Femur (tissue), 1 donor: ENCODE data around the gene MS4A15.
"Not testable (repeated sequence)": the region's sequence is repeated elsewhere in the genome, so short reads cannot be mapped to it uniquely, and the experiment has no call there.

ENCODE experiments used
- DNase-seq: peaks from one replicate; pipeline ENCODE4 v3.0.0-alpha.2; 2017

MS4A15 gene, protein sequence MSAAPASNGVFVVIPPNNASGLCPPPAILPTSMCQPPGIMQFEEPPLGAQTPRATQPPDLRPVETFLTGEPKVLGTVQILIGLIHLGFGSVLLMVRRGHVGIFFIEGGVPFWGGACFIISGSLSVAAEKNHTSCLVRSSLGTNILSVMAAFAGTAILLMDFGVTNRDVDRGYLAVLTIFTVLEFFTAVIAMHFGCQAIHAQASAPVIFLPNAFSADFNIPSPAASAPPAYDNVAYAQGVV

DNA sequence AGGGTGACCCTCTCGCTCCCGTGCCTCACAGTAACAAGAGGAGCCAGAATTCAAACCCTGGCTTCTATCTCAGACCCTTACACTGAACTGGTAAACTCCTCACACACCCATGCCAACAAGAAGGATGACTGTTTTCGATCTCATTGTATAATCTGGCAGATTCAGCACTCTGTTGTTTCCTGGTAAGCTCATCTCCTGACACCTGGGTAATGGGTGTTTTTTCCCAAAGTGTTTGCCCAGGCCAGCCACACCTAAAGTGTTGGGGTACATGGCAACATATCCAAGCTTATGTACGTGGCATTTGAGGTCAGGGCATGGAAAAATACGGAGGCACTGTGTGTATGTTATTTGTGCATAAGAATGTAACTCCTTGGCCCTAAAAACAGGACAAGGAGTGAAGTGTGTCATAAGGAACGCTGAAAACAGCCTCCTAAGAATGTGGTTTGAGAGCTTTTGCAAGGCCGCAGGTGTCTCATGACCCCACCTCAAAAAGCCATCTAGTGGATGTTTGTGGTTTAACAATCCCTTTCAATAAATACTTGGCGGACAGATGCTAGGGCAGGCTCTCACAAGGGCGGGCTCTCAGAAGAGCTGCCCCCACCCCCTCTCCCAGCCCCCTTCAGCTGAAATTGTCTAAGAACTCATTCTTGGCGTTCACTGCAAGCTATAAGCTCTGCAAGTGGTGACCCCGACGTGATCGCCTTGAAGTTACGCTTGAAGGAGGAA is at the start of gene MS4A15:
TSS of gene MS4A15 (plus strand) at position 561 of the 726 bp plus-strand sequence. CDS start 6,867 bp downstream, outside the sequence.
- DNase-seq, result no peak

DNA sequence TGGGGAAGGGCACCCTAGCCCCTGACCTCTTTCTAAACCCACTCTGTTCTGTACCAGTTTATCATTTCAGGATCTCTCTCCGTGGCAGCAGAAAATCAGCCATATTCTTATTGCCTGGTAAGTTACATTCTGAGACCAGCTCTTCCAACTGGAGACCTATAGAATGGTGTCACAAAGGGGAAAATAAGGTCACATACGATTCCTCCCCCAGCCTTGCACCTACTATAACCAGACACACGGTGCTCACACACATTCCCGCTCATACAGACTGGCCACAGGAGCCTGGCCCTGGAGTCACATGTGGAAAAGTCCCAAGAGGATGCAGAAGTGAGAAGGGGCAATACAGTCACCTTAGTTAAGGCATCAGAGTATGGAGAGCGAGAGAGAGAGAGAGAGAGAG is 49.7 kb upstream of the MS4A15 start:
- DNase-seq, result no peak

DNA sequence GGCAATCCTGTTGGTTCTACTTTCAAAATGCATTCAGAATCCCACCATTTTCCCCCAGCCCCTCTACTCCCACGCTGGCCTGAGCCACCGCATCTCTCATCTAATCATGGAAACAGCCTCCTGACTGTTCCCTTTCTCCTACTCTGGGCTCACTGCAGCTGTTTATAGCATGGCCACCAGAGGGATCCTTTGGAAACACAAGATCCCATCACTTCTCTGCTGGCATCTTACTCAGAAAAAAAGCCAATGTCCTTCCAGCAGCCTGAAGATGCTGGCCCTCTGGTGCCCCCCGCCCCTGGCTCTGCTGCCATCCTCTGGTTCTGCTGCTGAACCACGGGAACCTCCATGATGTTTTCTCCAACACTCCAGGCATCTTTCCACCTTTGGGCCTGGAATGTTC is 46.2 kb upstream of the MS4A15 start:
- no peak for DNase-seq

DNA sequence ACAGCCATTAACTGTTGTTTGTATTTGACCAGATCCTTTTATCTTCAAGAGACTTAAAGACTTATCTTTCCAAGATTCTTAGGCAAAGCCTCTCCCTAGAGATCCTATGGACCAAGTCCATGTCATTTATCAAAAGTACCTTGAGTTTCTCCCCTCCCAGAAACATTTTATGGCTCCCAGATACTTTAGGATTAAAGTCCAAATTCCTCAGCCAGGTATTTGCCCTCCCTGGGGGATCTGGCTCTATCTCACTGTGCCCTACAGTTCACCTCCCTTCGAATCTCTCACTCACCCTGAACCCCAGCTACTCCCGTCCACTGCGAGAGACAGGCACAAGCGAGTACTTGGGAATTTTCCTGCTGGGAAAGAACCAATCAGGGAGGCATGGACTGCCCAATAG is 45.4 kb upstream of the MS4A15 start:
- no peak for DNase-seq

DNA sequence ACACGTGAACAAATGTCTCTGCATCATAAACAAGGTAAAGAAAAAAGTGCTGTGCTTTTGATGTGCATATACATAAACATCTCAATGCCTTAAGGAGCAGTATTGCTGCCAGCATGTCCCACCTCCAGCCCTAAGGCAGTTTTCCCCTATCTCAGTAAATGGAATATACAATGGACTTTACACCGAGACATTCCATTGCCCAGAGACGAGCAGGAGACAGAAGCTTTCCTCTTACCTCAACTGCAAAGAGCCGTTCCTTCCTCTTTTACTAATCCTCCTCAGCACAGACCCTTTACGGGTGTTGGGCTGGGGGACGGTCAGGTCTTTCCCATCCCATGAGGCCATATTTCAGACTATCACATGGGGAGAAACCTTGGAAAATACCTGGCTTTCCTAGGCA is 43.2 kb upstream of the MS4A15 start:
- DNase-seq, result not testable (repeated sequence)

DNA sequence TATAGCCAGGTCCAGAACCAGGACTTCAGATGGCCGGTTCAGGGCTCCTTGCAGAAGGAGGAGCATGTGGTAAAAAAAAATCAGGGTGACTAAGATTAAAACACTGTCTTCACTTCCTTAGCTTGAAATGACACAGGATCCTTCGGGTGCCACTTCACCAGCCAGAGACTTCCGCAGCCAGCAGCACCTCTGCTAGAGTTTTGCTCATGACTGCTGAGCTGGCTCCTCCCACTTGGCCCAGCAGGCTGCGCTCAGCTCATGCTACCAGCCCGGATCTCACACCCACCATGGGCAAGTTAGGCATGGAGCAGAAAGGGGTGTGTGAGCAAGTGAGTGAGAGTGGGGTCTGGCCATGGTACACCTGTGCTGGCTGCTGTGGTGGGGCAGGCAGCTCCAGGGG is 38.7 kb upstream of the MS4A15 start:
- DNase-seq, result no peak

DNA sequence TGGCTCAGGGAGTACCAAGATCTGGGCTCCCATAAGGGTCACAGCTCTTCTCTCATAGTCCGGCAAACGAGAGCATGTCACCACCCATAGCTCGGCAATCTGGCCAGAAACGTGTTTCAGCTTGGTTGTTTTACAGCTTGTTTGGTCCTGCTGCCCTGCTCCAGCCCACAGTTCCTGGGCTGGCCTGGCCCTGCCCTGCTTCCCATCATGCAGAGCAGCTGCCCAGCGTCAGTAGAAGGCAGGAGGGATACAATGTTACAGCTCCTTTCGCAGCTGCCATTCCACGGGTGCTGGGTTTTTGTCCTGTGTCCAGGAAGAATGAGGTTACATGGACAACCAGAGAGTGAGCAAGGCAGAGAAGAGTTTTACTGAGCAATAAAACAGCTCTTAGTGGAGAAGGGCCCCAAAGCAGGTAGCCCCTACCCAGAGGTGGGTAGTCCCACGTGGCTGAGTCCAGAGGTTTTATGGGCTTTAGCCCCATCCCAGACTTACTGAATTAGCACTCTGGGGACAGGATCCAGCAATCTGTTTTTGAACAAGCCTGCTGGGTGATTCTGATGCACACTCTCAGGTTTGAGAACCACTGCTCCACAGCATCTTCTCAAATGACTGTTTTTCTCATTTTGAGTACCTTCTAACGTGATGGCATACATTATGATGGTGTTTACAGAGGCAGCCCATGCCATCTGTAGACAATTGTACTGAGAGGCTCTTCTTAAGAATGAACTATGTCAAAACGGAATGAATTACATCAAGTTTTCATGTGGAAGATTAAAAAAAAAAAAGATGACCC is 37.9 kb upstream of the MS4A15 start:
- no peak for DNase-seq

DNA sequence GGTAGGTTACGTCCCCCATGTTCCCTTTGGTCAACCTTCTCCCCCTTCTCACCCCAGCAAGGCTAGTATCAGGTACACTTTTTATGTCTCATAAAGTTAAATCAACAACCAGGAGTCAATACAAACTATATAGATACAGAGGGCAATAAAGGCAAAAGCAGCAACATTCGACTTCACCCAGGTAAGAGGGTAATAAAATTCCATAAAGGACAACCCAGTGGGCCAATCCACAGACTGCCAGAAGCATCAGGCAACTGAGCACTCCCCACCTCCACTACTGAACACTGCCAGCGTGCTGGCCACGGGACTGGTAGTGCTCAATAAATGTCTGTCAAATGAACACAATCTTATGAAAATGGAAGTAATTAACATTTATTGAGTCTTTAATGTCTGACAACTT is 37.3 kb upstream of the MS4A15 start:
- no peak for DNase-seq

DNA sequence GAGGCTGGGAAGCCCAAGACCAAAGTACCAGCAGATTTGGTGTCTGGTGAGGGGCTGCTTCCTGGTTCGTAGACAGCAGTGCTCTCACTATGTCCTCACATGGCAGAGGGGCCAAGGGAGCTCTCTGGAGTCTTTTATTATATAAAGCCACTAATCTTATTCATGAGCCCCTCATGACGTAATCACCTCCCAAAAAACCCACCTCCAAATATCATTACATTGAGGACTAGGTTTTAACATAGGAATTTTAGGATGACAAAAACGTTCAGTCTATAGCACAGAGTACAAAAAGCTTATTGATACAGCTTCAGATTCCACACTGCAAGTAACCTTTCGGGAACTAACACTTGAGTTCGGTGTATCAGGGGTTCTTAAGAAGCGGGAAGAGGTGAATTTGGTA is 36.2 kb upstream of the MS4A15 start:
- no peak for DNase-seq

DNA sequence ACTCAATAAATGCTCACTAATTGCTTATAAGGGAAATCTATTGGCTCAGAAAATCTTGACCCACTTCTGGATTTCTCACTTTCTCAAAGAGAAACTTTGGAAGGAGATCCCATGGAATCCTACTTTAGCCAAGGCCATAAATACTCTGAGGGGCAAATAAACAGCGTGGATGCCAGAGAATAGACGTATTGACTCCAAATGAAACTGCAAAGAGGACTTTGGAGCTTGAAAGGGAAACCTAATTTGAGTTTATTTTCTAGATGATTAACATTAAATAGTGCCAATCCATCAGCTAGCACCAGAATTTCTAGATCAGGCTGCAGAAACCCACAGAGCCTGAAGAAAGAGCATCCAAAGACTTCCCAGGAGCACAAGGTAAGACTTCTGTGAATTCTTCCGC is 32.2 kb upstream of the MS4A15 start, which contains the start of gene MS4A18:
TSS of gene MS4A18 (plus strand) at position 301 of the 400 bp plus-strand sequence.
- no peak for DNase-seq

DNA sequence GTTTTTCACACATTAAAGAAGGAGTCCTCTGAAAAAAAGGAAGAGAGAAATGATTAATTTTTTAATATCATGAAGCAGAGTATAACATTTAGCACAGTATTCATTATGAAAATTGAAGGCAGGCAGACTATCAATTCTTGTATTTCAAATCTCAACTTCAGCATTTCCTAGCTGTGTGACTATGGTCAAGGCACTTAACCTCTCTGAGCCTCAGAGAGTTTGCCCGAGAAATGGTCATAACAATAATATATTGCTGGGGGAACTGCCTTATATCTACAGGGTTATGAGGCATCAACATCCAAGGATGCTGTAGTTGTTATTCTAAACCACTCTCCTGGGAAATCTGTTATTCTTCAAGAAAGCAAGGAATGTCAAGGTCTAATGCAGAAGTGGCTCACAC is 31.1 kb upstream of the MS4A15 start:
- DNase-seq, result no peak

DNA sequence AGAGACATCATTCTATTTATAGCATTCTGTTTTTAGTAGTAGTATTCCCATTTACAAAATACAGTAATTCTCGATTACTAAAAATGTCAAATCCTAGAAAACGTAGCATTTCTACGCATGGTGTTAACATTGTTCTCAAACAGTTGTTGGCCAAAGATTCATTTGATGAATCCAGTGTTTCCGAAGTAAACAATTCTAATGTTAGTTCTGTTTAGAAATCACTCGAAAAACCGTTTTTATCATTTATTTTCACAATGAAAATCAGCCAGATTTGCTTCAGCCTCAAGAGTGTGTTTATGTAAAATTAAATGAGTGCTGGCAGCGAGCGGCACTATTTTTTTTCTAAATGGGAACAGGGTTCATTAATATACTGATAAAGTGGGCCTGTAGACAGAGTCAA is 25.1 kb upstream of the MS4A15 start:
- DNase-seq, result no peak

DNA sequence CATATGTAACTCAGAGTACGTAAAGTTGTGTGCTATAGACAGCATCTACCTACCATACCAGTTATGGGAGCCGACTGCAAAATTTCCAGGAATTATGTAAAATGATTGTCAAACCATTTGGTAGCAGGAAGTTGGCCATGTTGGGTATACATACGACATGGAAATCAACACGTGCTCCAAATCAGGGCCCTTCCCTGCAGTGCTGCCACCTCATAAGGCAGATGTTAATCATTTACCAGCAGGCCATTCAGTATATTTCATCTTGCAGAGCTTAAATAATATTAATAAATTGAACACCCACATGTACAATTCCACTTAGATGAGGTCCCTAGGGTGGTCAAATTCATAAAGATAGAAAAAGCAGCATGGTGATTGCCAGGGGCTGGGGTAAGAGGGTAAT is 22.4 kb upstream of the MS4A15 start:
- DNase-seq, result no peak

DNA sequence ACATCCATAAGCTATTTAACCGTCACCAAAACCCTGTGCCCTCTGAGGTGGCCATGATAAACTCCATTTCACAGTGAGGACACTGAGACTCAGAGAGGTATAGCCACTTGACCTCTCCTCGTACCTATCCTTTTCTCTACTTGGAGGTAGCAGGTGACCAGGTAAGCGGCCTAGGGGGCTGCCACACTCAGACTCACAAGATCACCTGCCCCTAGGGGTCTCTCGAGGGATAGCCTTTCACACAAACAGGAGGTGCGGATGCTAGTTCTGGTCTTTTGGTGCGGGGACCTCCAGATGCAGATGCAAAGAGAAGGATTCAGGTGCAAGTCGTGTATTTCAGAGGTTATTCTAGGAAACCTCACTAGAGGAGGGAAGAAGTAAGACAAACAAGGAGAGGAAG is 17.6 kb upstream of the MS4A15 start:
- no peak for DNase-seq

DNA sequence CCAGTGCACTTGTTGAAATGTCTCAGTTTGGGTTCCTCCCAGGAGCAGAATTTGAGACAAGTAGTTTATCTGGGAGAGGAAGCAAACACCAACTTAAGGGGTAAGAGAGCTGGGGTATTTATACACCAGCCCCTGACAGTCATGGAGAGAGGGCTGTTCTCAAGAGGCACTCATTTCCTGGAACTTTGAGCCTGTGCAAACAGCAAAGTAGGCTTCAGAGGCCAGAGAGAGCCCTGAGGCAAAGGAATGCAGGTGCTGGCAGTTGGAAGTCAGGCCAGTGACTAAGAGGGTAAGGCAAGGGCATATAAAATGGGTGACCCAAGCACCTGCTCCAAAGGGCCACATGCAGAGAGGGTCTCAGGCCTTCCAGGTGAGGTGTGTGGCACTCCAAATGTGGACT is 16.1 kb upstream of the MS4A15 start:
- DNase-seq, result no peak

DNA sequence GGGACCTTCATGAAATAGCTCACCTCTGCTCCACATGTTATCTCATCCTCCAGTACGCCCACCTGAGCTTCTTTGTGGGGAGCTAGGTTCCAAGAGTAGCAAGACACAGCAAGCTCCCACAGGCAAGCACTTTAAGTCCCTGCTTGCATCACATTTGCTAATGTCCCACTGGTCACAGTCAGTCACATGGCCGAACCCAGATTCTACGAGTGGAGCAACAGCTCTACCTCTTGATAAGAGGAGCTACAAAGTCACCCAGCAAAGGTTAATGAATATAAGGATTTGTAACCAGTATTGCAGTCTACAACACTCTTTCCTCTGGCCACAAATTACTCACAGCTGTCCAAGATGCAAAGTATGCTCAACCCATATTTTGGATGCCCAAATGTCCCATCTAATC is 15.2 kb upstream of the MS4A15 start:
- DNase-seq, result no peak

DNA sequence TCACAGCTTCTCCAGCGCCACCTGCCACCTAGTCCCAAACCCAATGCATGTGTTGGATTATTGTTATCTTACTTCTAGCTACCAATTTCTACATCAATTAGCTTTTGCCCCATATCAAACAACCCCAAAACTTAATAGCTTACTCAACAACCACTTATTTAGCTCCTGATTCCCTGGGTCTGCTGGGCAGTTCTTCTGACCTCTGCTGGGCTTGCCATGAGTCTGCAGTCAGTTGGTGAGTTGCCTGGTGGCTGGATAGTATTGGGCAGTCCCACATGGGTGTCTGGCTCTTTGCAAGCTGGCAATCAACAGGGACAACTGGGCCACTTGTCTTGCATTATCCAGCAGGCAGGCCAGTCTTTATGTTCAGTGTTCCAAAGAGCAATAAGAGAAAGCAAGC is 13.6 kb upstream of the MS4A15 start:
- DNase-seq, result no peak

DNA sequence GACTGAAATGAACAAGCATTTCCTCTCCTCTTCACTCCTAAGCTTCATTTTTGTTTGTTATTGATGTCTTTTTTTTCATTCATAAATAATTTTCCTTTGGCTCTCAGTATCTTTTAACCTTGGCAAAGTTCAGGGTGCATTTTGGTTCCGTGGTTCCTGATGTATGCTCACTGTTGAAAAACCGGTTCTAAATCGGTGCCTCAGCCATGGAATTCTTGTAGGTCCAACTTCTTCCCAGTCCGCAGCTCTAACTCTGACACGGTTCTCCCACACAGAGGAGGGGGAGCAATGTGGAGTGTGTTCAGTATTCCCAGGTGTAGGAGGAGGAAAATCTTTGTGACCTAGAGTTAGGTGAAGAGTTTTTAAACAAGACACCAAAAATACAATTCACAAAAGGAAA is 12.6 kb upstream of the MS4A15 start:
- DNase-seq, result no peak

DNA sequence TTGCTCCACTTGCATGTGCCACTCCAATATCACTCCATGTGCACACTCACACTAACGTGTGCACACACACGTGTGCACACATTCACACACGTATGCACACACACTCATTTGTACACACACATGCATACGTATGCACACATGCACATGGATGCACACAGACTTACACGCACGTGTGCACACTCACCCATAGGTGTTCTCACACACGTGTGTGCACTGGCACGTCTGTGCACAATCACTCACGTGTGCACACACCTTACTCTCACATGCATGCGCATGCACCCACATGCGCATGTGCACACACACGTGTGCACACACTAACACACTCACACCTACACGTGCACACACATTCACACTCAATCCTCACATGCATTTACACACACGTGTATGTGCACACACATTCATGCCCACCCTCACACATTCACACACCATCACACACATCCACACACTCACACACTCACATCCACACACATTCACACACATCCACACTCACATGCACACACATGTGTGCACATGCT is 9.3 kb upstream of the MS4A15 start:
- DNase-seq, result no peak

DNA sequence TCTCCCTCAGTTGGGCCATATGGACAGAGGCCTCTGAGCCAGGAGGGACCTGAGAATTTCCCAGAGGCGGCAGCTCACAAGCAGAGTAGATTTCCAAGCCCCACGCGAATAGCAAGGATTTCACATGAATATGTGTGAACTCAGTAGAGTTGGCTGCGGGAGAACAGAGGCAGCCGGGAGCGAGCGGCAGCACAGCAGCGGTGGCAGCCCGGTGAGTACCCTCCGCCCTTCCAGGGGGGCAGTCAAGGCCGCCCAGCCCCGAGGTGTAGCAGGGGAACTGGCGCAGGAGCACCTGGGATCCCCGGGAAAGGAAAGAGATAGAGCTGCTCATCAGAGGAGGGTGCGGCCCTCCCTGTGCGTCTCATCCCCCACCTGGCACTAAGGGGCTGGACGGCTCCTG is 8.4 kb upstream of the MS4A15 start:
- no peak for DNase-seq

DNA sequence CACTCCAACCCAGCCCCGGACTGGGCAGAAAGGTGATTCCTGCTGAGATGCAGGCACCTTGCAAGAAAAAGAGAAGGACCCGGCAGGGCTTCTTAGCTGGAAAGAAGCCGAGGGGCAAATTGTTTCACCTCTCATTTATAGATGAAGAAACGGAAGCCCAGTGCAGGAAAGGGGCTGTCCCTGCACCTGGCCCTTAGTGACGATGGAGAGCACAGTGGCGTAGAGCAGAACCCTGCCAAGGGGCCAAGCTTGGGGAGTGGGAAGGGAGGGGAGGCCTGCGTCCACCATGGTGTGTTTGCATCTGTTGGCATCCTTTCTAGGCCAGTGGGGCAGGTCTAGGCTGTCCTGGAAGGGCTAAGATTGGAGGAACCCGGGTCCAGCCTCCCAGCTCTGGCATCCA is 7.8 kb upstream of the MS4A15 start:
- no peak for DNase-seq

DNA sequence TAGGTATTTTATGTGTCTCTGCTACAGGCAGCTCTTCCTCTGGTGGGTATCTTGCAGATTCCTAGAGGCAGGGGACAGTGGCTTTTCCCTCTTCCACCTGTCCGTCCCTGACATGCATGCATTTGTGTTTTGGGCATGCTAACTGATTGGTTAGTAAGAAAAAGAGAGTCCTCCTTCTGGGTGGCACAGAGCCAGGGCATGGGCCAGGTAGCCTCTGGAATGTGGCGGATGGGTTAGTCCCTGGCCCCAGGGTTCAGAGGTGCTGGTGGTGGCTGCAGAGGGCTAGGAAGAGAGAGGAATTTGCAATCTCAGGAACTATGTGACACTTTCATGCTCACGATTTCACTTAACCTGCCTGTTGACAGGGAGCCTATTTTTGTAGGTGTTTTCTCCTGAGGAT is 5.8 kb upstream of the MS4A15 start:
- no peak for DNase-seq

DNA sequence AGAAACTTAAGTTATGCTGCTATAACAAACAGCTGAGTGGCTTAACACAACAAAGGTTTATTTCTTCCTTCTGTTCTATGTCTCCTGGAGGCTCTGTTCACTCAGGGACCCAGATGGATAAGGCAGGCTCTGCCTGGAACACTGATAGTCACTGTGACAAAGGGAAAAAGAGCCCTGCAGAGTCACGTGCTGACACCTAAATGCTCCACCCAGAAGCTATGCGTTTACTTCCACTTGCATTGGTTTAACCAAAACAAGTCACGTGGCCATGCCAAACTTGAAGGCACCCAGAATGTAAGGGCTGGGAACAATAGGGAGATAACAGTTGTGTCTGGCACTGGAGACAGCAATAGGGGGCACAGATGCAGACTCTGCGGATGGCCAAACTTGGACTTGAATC is 3.4 kb upstream of the MS4A15 start:
- DNase-seq, result no peak

DNA sequence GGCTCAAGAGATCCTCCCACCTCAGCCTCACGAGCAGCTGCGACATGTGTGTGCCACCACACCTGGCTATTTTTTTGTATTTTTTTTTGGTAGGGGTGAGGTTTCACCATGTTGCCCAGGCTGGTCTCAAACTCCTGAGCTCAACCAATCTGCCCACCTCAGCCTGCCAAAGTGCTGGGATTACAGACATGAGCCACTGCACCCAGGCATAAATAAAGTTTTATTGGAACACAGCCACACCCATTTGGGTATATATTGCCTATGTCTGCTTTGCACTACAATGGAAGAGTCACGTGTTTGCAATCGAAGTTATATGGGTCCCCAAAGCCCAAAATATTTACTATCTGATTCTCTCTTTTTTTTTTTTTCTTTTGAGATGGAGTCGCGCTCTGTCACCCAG is 1.8 kb upstream of the MS4A15 start:
- no peak for DNase-seq
